Gastroesophageal sphincter (tissue), 4 donors: ENCODE data around the gene ZNF485. TPM values are rescaled to one million over a fixed set of nuclear protein-coding genes. Genes with fewer than 3 reads are reported as not detected.
A peak's percentile ranks its signal among the peaks of the same experiment; 100 is the strongest.

ENCODE experiments used
- ATAC-seq: fragments of 150-250 bp; one replicate; pipeline ENCODE4 v1.9.1; 2016; ENCODE audit warnings: mild to moderate bottlenecking, moderate library complexity
- H3K27ac ChIP-seq, 4 donors: fragments of 200-600 bp; sonication (generic) in 3 of 4; 1 replicate in 3 of 4; 2 replicates in 1 of 4; pipeline ENCODE4 v1.5.1; 2016 to 2019
- H3K27me3 ChIP-seq: fragments of 200-600 bp; sonication (generic); one replicate; pipeline ENCODE4 v1.5.1; 2019
- H3K36me3 ChIP-seq, 2 donors: fragments of 200-600 bp; sonication (generic); one replicate each; pipeline ENCODE4 v1.5.1; 2019; ENCODE audit warnings: control low read depth in 1 of 2
- H3K4me1 ChIP-seq, 3 donors: fragments of 200-600 bp; sonication (generic); 1 replicate in 2 of 3; 2 replicates in 1 of 3; pipeline ENCODE4 v1.5.1; 2016 to 2019; ENCODE audit warnings: control low read depth in 2 of 3
- H3K4me3 ChIP-seq, 2 donors: fragments of 200-600 bp; sonication (generic); one replicate each; pipeline ENCODE4 v1.5.1; 2019; ENCODE audit warnings: mild to moderate bottlenecking in 1 of 2, moderate library complexity in 1 of 2
- H3K9me3 ChIP-seq, 3 donors: fragments of 200-600 bp; sonication (generic); one replicate each; pipeline ENCODE4 v1.5.1; 2017 to 2019; ENCODE audit warnings: control low read depth in 2 of 3
- CTCF ChIP-seq, 4 experiments: fragments of 200-600 bp in 2 of 4; fragments of 450-650 bp in 2 of 4; sonication (generic) in 1 of 4; IDR thresholded peaks; one replicate each; pipeline ENCODE4 v1.5.1; 2017 to 2019; ENCODE audit warnings: antibody characterized with exemption in 4 of 4, mild to moderate bottlenecking in 2 of 4, moderate library complexity in 2 of 4
- EP300 ChIP-seq: sonication (generic); formaldehyde crosslinking; IDR thresholded peaks from one replicate; pipeline ENCODE4 v1.6.1; 2017; ENCODE audit warnings: antibody characterized with exemption, mild to moderate bottlenecking
- POLR2A ChIP-seq, 2 donors: fragments of 450-650 bp; IDR thresholded peaks; one replicate each; pipeline ENCODE4 v1.6.1; 2017; ENCODE audit warnings: antibody characterized with exemption in 2 of 2, mild to moderate bottlenecking in 2 of 2, moderate library complexity in 1 of 2
- POLR2AphosphoS5 ChIP-seq: sonication (generic); formaldehyde crosslinking; IDR thresholded peaks from one replicate; pipeline ENCODE4 v1.6.1; 2017; ENCODE audit warnings: antibody characterized with exemption
- WGBS, 2 donors: methylation state at CpG; one replicate each; pipeline ENCODE4 v1.1.5; 2018; ENCODE audit warnings: low coverage in 1 of 2; 5-methylcytosine and 5-hydroxymethylcytosine counted together
- total RNA-seq, 4 donors: library from RNA; depleted of rRNA; stranded (reverse); fragments of >200 nt; gene quantifications; one replicate each; pipeline ENCODE4 v1.1.0, GENCODE V29; 2016

ZNF485 gene
- total RNA-seq, 4 donors from 2014 or later, result 2.2 to 4.5 (median 2.4) TPM

DNA sequence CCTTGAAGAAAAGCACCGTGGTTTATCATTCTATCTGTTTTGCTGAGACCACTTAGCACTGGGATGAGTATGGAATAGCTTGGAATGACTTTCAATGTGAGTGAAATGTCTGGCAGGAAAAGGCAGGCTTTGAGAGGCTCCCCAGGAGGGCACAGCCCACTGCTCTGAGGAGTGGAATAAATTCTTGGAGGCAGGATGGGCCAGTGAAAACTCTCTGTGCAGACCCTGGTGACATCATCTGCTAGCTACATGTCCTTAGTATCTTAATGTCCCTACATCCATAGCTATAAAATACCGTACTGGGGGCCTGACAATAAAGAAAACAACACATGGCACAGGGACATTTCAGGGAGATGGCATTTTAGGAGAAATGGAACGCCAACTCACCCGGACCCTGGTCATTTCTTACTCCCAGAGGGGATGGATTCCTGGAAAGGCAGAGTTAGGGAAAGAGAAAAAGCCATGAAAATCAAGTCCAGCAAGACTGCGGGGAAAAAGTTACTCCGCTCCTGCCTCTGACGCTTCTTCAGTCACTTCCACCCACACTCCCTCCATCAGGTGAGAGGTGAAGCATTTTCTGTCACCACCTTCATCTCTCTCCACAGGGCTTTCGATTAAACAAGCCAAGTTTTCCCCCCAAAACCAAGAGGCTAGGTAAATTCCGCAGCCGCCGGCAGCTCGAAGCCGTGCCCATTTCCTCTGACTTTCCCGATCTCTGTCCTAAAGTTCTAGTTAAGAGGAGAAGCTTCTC, 32.8 kb upstream of the ZNF485 start:
- 55 to 64% methylated on average over 7 to 14 of the region's 14 CpGs for WGBS, 2 donors
- peaks cover 0 to 20% of the 10 kb centered on the region in 2 donors for H3K36me3 ChIP-seq
- H3K4me1 ChIP-seq, result peaks cover 0 to 24% (median 0%) of the 10 kb centered on the region in 3 donors
- H3K9me3 ChIP-seq, result no peaks in the 10 kb centered on the region
- H3K27me3 ChIP-seq, result no peaks in the 10 kb centered on the region
- no peak for ATAC-seq
- no peak for TF ChIP-seq CTCF (IDR thresholded peaks at IDR 0.05)
- no peak for TF ChIP-seq POLR2AphosphoS5
- no peak for TF ChIP-seq EP300
- no peak for TF ChIP-seq POLR2A (IDR thresholded peaks at IDR 0.05)
- peak overlapping the region in 3 of 4 donors; percentile 80 to 86 (median 84) for H3K27ac ChIP-seq
- H3K4me3 ChIP-seq, result peak overlapping the region; percentile 57 to 80

DNA sequence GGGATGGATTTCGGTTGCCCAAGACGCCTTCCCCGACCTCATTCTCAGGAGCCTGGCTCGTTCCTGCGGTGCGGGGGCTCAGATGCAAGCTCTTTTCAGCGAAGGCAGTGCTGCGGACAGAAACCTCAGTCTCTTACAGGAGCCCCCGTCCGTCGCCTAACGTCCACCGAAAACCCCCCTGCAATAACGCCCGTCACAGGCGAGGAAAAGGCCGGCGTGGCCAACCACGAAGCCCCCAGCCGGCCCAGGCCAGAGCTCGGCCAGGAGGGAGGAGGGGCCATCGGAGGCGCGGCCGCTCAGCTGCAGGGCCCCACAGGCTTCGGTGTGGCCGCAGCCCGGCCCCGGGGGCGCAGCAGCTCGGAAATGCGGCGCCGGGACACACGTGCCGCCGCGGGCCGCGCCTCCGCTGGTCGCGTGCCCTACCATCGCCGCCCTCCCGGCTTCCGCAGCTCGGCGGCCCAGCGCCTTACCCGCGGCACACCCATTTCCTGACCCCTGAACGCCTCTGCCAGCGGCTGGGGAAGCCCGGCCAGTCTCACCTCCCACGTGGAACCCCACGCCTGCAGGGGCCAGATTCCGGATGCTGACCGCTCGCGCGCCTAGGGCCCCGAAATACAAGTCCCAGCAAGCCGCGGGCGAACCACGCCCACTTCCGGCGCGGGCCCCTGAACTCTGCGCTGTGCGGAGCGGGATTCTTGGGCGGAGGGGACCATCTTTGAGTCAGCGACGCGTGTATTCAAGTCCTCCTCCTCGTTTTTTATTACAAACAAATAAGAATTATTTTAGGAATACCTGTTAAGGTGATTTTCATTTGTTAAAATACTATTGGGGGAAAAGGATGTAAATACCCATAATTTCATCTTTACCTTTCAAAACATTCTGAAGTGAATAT, 32.0 kb upstream of the ZNF485 start, which contains the start of gene ZNF239:
ZNF239 (minus strand) TSS at position 616 of the 892 bp plus-strand sequence. CDS start 16,537 bp downstream, outside the sequence.
- ATAC-seq, result peak; percentile 98
- TF ChIP-seq CTCF (IDR thresholded peaks at IDR 0.05) (peak in 2 of 4 experiments; percentile 17 to 31), POLR2AphosphoS5 (peak; percentile 68), EP300 (no peak), POLR2A (IDR thresholded peaks at IDR 0.05) (no peak)
- H3K4me3 ChIP-seq, result peak within 1 kb of the TSS; percentile 57 to 80
- H3K27ac ChIP-seq, result peak within 1 kb of the TSS; percentile 1 to 86 (median 82)
- H3K36me3 ChIP-seq, result peaks cover 0 to 12% of the 10 kb centered on the region in 2 donors
- H3K27me3 ChIP-seq, result no peaks in the 10 kb centered on the region
- peaks cover 0 to 24% (median 0%) of the 10 kb centered on the region in 3 donors for H3K4me1 ChIP-seq
- H3K9me3 ChIP-seq, result no peaks in the 10 kb centered on the region
- WGBS, 2 donors, result 0 to 10% methylated on average over 13 to 17 of the region's 78 CpGs

GRCh38 chr10:43574906-43575305, 31.3 kb upstream of the ZNF485 start:
- Histone ChIP-seq H3K9me3 (no peaks in the 10 kb centered on the region), H3K4me3 (peak overlapping the region; percentile 57 to 80), H3K4me1 (peaks cover 0 to 24% (median 0%) of the 10 kb centered on the region in 3 donors), H3K27me3 (no peaks in the 10 kb centered on the region), H3K36me3 (peaks cover 0 to 5% of the 10 kb centered on the region in 2 donors), H3K27ac (peak overlapping the region in 3 of 4 donors; percentile 80 to 86 (median 84))
- ATAC-seq, result no peak
- TF ChIP-seq POLR2A (IDR thresholded peaks at IDR 0.05), result no peak
- no peak for TF ChIP-seq CTCF (IDR thresholded peaks at IDR 0.05)
- no peak for TF ChIP-seq EP300
- no peak for TF ChIP-seq POLR2AphosphoS5
- 85 to 89% methylated on average over 6 to 8 of the region's 8 CpGs for WGBS, 2 donors

GRCh38 chr10:43576062-43576461, 30.2 kb upstream of the ZNF485 start:
- H3K36me3 ChIP-seq, result no peaks in the 10 kb centered on the region
- H3K27me3 ChIP-seq, result no peaks in the 10 kb centered on the region
- 88 to 92% methylated on average over 3 to 5 of the region's 5 CpGs for WGBS, 2 donors
- no peak overlapping the region for H3K27ac ChIP-seq
- H3K4me3 ChIP-seq, result no peak overlapping the region
- H3K9me3 ChIP-seq, result no peaks in the 10 kb centered on the region
- ATAC-seq, result no peak
- H3K4me1 ChIP-seq, result peaks cover 0 to 24% (median 0%) of the 10 kb centered on the region in 3 donors
- TF ChIP-seq POLR2AphosphoS5 (no peak), EP300 (no peak), POLR2A (IDR thresholded peaks at IDR 0.05) (no peak), CTCF (IDR thresholded peaks at IDR 0.05) (no peak)
